K562 (cell line): Measurements from ENCODE around the gene ZNF275. TPM values are rescaled to one million over a fixed set of nuclear protein-coding genes. Genes with fewer than 3 reads are reported as not detected.

Experiments used
- CSDE1 ChIP-seq, 2 experiments: fragments of 450-650 bp; IDR thresholded peaks; 2 replicates each; pipeline ENCODE4 v1.6.1; 2016; ENCODE audit warnings: mild to moderate bottlenecking in 1 of 2
- DIDO1 ChIP-seq: fragments of 450-650 bp; IDR thresholded peaks from 2 replicates; pipeline ENCODE4 v1.6.1; 2016; ENCODE audit warnings: low read depth, missing biosample characterization, missing genetic modification characterization
- ETV6 ChIP-seq, 3 experiments: fragments of 150-350 bp in 1 of 3; sonication (generic) in 1 of 3; formaldehyde crosslinking in 1 of 3; IDR thresholded peaks; 2 replicates each; pipeline versions ENCODE4 v1.6.1 to v1.8.0; 2014 to 2022; ENCODE audit warnings: borderline replicate concordance in 2 of 3, low read depth in 2 of 3, antibody characterized with exemption in 1 of 3, low read length in 1 of 3, mild to moderate bottlenecking in 1 of 3, missing genetic modification reagents in 1 of 3
- GTF2F1 ChIP-seq: IDR thresholded peaks from 2 replicates; pipeline ENCODE4 v1.6.1; 2011; ENCODE audit warnings: low read depth, low read length, improper control_type of control experiment
- IRF2 ChIP-seq: sonication (generic); formaldehyde crosslinking; IDR thresholded peaks from 2 replicates; pipeline ENCODE4 v1.8.1; 2022; ENCODE audit warnings: mild to moderate bottlenecking, missing genetic modification reagents
- KDM2B ChIP-seq: fragments of 250-450 bp; sonication (Bioruptor Pico); IDR thresholded peaks from 2 replicates; pipeline ENCODE4 v1.8.0; 2021; ENCODE audit warnings: mild to moderate bottlenecking, moderate library complexity
- KLF13 ChIP-seq: fragments of 450-650 bp; IDR thresholded peaks from 2 replicates; pipeline ENCODE4 v1.6.1; 2016; ENCODE audit warnings: missing genetic modification characterization, low read depth, mild to moderate bottlenecking, missing compliant biosample characterization, moderate library complexity, borderline replicate concordance
- NFE2 ChIP-seq: IDR thresholded peaks from 2 replicates; pipeline ENCODE4 v1.6.1; 2014; ENCODE audit warnings: antibody characterized with exemption, low read depth
- PHB2 ChIP-seq: fragments of 450-650 bp; IDR thresholded peaks from 2 replicates; pipeline ENCODE4 v1.6.1; 2017; ENCODE audit warnings: low read depth
- STAT5B ChIP-seq: fragments of 250-450 bp; sonication (Bioruptor Pico); IDR thresholded peaks from 2 replicates; pipeline ENCODE4 v1.8.0; 2021; ENCODE audit warnings: mild to moderate bottlenecking, inconsistent platforms
- TGIF2 ChIP-seq: sonication (generic); formaldehyde crosslinking; IDR thresholded peaks from 2 replicates; pipeline ENCODE4 v1.8.1; 2022; ENCODE audit warnings: mild to moderate bottlenecking, missing genetic modification reagents, moderate library complexity
- U2AF2 ChIP-seq: fragments of 200-400 bp; formaldehyde crosslinking; optimal IDR thresholded peaks from 2 replicates; pipeline ENCODE3; 2017; ENCODE audit warnings: low read depth, mild to moderate bottlenecking, low read length
- ZNF12 ChIP-seq: sonication (generic); formaldehyde crosslinking; IDR thresholded peaks from 2 replicates; pipeline ENCODE4 v1.4.0; 2020; ENCODE audit warnings: mild to moderate bottlenecking, missing genetic modification reagents
- ZNF140 ChIP-seq: fragments of 250-450 bp; sonication (Bioruptor Pico); IDR thresholded peaks from 2 replicates; pipeline ENCODE4 v1.8.0; 2021; ENCODE audit warnings: moderate library complexity, mild to moderate bottlenecking, inconsistent platforms
- ZNF445 ChIP-seq: fragments of 250-450 bp; sonication (Bioruptor Pico); IDR thresholded peaks from 2 replicates; pipeline ENCODE4 v1.4.0; 2020; ENCODE audit warnings: low read depth, mild to moderate bottlenecking, moderate library complexity
- polyA plus RNA-seq, 8 experiments: library from polyadenylated mRNA; depleted of rRNA in 4 of 8; stranded (reverse) in 5 of 8; unstranded in 3 of 8; fragments of >200 nt; fragmentation: Nextera tagmentation in 2 of 8; fragmentation: Illumina TruSeq in 1 of 8; extraction: Ambion mirVana in 2 of 8; extraction: Trizol in 1 of 8; gene quantifications; 2 replicates each; pipeline versions ENCODE4 v1.2.1 to v1.2.3, GENCODE V29; 2011 to 2014; ENCODE audit warnings: inconsistent platforms in 1 of 8, missing spikeins in 1 of 8
- total RNA-seq, 7 experiments: library from RNA; depleted of rRNA in 6 of 7; stranded (reverse); fragments of >200 nt in 6 of 7; fragmentation: Illumina TruSeq in 2 of 7; extraction: Trizol in 2 of 7; gene quantifications; 2 replicates each; pipeline versions ENCODE4 v1.2.1 to v1.2.3, GENCODE V29; 2011 to 2021; ENCODE audit warnings: low replicate concordance in 1 of 7
- TF ChIP-seq, protein P1 (sequence below): fragments of 200-400 bp; formaldehyde crosslinking; IDR thresholded peaks from 2 replicates; pipeline ENCODE4 v1.6.1; 2017; ENCODE audit warnings: mild to moderate bottlenecking, low read depth, low read length, moderate library complexity
- TF ChIP-seq, protein P2 (sequence below): fragments of 250-450 bp; sonication (Bioruptor Pico); IDR thresholded peaks from 2 replicates; pipeline ENCODE4 v1.5.0; 2021
- TF ChIP-seq, protein P3 (sequence below): fragments of 250-450 bp; sonication (Bioruptor Pico); IDR thresholded peaks from 2 replicates; pipeline ENCODE4 v1.8.0; 2022; ENCODE audit warnings: inconsistent platforms
- TF ChIP-seq, protein P4 (sequence below): IDR thresholded peaks from 2 replicates; pipeline ENCODE4 v1.6.1; 2011; ENCODE audit not compliant: insufficient read length; ENCODE audit errors: extremely low read depth

The ZNF275 gene
- total and polyA plus RNA-seq, 9 of the 15 experiments (the other 6 are each of a cell fraction or from before 2014, with no cell fraction given): 2.1 to 19.1 (median 12.0) TPM

DNA sequence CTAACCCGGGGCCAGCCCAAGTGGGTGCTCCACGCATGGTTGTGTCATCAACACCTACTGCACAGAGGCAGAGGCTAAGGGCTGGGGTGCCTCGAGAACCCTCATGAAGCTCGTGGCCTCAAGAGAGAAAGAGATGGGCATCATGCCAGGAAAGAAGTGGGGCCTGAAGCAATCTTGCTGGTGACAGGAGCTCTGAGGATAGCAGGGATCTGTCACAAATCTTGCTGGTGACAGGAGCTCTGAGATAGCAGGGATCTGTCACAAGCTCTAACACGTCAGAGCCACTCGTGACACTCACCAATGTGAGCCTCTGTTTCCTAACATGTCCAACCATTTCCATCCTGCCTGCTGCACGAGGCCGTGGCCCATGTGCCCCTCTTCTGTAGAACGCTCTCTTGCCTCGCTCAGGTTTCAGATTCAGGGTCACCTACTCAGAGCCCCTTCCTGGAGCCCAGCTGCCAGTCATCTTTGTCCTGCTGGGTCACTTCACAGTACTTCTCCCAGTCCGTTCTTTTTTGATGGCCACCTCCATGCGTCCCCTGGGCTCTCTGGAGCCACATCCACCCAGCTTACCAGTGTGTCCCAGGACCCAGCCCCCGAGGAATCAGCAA is 46.1 kb downstream of the ZNF275 start (continued):
- TF ChIP-seq, protein P1, sequence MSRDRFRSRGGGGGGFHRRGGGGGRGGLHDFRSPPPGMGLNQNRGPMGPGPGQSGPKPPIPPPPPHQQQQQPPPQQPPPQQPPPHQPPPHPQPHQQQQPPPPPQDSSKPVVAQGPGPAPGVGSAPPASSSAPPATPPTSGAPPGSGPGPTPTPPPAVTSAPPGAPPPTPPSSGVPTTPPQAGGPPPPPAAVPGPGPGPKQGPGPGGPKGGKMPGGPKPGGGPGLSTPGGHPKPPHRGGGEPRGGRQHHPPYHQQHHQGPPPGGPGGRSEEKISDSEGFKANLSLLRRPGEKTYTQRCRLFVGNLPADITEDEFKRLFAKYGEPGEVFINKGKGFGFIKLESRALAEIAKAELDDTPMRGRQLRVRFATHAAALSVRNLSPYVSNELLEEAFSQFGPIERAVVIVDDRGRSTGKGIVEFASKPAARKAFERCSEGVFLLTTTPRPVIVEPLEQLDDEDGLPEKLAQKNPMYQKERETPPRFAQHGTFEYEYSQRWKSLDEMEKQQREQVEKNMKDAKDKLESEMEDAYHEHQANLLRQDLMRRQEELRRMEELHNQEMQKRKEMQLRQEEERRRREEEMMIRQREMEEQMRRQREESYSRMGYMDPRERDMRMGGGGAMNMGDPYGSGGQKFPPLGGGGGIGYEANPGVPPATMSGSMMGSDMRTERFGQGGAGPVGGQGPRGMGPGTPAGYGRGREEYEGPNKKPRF: no peak
- TF ChIP-seq TGIF2 (CRISPR knock-in tag) (no peak), KLF13 (no peak), IRF2 (CRISPR knock-in tag) (no peak), NFE2 (no peak), ZNF445 (no peak), ZNF12 (CRISPR knock-in tag) (no peak), ETV6 (IDR thresholded peaks at IDR 0.05; ENCODE audit: borderline replicate concordance in 1 of 2, low read depth in 2 of 2, low read length in 1 of 2) (no peak), ETV6 (CRISPR knock-in tag; IDR thresholded peaks at IDR 0.05; ENCODE audit: borderline replicate concordance) (no peak), U2AF2 (no peak), STAT5B (no peak), ZNF140 (no peak), PHB2 (no peak), DIDO1 (tag) (no peak), KDM2B (CRISPR knock-in tag) (no peak), CSDE1 (IDR thresholded peaks at IDR 0.05) (no peak), GTF2F1 (no peak)
- TF ChIP-seq, protein P2, sequence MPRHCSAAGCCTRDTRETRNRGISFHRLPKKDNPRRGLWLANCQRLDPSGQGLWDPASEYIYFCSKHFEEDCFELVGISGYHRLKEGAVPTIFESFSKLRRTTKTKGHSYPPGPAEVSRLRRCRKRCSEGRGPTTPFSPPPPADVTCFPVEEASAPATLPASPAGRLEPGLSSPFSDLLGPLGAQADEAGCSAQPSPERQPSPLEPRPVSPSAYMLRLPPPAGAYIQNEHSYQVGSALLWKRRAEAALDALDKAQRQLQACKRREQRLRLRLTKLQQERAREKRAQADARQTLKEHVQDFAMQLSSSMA (CRISPR knock-in tag): no peak
- TF ChIP-seq, protein P3, sequence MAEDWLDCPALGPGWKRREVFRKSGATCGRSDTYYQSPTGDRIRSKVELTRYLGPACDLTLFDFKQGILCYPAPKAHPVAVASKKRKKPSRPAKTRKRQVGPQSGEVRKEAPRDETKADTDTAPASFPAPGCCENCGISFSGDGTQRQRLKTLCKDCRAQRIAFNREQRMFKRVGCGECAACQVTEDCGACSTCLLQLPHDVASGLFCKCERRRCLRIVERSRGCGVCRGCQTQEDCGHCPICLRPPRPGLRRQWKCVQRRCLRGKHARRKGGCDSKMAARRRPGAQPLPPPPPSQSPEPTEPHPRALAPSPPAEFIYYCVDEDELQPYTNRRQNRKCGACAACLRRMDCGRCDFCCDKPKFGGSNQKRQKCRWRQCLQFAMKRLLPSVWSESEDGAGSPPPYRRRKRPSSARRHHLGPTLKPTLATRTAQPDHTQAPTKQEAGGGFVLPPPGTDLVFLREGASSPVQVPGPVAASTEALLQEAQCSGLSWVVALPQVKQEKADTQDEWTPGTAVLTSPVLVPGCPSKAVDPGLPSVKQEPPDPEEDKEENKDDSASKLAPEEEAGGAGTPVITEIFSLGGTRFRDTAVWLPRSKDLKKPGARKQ (CRISPR knock-in tag): no peak
- TF ChIP-seq, protein P4, sequence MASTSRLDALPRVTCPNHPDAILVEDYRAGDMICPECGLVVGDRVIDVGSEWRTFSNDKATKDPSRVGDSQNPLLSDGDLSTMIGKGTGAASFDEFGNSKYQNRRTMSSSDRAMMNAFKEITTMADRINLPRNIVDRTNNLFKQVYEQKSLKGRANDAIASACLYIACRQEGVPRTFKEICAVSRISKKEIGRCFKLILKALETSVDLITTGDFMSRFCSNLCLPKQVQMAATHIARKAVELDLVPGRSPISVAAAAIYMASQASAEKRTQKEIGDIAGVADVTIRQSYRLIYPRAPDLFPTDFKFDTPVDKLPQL: no peak
